Activated CD8-positive, alpha-beta memory T cell treated with anti-CD3 and anti-CD28 coated beads for 24 hours (primary cell): ENCODE data around the gene QRICH2.
"Not testable (repeated sequence)": the region's sequence is repeated elsewhere in the genome, so short reads cannot be mapped to it uniquely, and the experiment has no call there.

Experiments
- DNase-seq: peaks from one replicate; pipeline ENCODE4 v3.0.0-alpha.2; 2020

The QRICH2 gene

GRCh38 chr17:76307966-76308338 is at the start of gene QRICH2:
TSS of gene QRICH2 (minus strand) at chr17:76308276. CDS start at chr17:76307998, 278 bp downstream.
- DNase-seq = no peak

DNA sequence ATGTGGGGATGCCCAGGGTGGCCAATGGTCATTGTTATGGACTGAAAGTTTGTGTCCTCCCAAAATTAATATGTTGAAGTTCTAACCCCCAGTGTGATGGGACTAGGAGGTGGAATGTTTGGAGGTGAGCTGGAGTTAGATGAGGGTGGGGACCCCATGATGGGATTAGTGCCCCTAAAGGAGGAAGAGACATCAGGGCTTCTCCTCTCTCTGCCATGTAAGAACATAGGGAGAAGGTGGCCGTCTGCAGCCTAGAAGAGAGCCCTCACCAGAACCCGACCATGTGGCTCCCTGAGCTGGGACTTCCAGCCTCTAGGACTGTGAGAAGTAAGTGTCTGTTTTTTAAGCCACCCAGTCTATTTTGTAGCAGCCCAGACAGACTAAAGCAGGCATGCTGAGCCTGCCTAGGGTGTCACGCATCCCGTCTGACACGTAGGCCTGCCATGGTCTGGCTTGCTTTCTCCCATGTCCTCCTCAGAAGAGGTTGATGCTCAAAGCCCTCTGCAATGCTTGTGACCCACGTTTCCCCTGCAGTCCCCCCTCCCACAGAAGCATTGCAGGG is 49.6 kb upstream of the QRICH2 start:
- no peak for DNase-seq

DNA sequence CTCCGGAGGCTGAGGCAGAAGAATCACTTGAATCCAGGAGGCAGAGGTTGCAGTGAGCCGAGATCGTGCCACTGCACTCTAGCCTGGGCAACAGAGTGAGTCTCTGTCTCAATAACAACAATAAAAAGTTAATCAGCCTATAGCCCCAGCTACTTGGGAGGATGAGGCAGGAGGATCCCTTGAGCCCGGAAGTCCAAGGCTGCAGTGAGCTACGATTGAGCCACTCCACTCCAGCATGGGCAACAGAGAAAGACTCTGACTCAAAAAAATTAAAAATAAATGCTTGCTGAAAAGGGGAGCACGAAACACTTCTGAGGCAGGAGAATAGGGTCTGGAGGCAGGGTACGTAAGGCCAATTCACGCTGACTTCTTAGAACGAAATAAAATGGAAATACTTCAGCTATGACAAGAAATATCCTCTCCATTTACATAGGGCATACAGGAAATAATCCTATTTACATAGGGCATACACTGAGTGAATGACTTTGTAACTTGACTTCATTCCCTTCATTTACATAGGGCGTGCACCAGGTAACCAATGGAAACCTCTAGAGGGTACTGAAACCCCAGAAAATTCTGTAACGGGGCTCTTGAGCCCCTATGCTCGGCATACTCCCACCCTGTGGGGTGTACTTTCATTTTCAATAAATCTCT is 48.9 kb upstream of the QRICH2 start:
- DNase-seq = no peak

DNA sequence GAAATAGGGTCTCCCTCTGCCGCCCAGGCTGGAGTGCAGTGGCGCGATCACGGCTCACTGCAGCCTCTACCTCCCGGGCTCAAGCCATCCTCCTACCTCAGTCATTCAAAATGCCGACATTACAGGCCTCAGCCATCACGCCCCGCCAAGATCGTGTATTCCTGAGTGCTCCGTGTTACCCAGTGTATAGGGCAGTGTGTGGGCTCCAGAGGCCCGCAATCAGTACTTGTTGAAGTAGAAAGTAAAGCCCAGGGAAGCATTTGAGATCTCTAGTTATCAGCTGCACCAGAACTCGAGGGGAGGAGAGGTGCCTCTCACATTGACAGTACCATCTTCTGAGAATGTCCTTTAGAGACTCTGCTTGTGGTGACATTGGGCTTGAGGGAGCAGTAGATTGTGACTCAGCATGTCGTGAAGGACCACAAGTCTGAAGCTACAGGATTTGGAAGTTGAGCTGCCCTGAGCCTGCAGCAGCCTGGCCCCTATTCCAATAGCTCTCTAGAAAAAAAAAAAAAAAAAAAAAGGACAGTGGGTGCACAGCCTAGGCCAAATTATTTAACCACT is 46.8 kb upstream of the QRICH2 start:
- DNase-seq = no peak

- DNase-seq = no peak
Observed at GRCh38 chr17:76354317-76354729, 46.2 kb upstream of the QRICH2 start.

DNA sequence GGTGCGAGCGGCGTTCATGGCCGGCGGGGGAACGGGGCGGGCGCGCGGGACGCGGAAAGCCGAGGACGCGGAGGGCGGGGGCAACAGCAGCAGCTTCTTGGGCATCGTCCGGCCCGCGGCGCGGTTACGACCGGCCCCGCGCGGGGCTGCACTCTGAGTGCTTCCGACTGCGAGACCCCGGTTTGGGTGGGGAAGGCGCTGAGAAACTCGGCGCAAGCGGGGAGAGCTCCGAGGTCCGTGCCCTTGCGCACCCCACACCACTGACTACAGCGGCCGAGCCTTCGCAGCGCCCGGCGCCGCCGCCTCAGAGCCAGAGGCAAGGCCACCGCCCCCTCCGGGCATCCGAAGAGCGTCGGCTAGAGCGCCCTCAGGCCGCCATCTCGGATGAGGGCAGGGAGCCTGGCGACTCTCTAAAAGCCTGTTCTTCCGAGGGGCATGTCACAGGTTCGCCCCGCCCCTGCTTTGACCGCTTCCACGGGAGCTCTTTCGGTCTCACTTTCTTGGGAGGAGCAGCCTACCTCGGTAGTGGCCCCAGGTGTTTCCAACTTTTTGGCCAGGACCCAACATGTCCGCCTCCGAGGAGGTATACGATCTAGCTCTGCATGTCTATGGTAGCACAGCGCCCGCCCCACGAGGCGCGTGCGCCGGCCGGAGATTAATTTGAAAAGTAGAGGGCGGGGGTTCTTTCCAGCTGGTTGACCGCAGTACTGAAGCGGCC is 45.7 kb upstream of the QRICH2 start, which contains the start of gene PRPSAP1:
Gene PRPSAP1 (minus strand): TSS at position 318 of the 718 bp plus-strand sequence. CDS start 213 bp downstream, at position 105.
- DNase-seq = peak; percentile 95

- no peak for DNase-seq
Observed at GRCh38 chr17:76353004-76353598, 45.0 kb upstream of the QRICH2 start.

GRCh38 chr17:76351526-76352071 is 43.5 kb upstream of the QRICH2 start:
- DNase-seq = no peak

- DNase-seq = no peak
Observed at GRCh38 chr17:76350463-76350862, 42.4 kb upstream of the QRICH2 start.

DNA sequence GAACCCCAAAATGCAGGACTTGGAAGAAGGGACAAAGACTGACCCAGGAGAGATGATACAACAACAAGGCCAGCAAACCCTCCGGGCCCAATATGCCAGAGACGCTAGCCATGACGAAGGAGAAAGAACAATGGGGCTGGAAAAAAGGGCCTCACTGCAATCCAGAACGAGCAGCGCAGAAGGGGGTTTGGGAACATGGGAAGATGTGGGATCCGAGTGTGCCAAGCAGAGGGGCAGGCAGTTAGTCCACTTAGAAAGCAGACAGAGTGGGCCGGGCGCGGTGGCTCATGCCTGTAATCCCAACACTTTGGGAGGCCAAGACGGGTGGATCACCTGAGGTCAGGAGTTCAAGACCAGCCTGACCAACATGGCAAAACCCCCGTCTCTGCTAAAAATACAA is 38.9 kb upstream of the QRICH2 start:
- not testable (repeated sequence) for DNase-seq

- no peak for DNase-seq
Observed at GRCh38 chr17:76345377-76345974, 37.4 kb upstream of the QRICH2 start.

DNA sequence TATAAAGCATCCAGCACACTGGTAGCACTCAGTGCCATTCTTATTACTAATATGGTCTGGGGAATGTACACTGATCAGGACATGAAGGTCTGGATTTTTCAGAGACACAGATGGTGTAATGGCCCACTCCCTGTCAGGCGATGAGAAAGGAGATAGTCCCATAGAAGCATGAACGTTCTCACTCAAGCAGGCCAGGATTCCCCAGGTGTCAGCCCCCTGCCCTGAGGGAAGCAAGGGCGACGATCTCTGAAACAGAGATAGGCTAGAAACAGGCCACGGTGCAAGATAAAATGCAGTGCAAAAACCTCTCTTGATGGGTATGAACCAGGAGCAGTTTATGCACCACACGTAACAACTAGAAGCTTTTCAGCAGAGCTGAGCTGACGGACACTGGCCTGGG is 35.0 kb upstream of the QRICH2 start:
- DNase-seq = no peak

- DNase-seq = no peak
Observed at GRCh38 chr17:76341301-76341700, 33.2 kb upstream of the QRICH2 start.

- no peak for DNase-seq
Observed at GRCh38 chr17:76337413-76337777, 29.3 kb upstream of the QRICH2 start.

DNA sequence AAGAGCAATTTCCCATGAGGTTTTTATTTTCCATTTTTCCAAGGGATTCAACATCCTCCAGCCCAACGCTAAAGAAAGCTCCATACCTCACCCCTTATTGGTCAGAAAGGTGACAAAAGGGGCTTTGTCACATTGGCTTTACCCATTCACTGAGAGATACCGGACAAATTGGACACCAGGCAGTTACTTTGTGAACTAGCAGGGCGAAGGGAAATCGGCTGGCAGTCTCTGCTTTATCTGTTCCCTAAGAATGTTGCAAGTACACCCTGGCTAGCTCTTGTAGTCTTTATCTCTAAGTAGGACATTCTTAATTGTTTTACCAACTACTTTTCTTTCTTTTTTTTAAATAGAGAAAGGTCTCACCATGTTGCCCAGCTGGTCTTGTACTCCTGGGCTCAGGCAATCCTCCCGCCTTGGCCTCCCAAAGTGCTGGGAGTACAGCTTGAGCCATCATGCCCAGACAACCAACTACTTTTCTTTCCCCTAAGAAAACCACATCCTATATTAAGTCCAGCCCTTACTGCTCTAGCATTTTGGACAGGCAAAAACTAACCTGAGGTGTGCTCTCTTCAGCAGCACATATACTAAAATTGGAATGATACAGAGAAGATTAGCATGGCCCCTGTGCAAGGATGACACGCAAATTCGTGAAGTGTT is 28.8 kb upstream of the QRICH2 start:
- no peak for DNase-seq

DNA sequence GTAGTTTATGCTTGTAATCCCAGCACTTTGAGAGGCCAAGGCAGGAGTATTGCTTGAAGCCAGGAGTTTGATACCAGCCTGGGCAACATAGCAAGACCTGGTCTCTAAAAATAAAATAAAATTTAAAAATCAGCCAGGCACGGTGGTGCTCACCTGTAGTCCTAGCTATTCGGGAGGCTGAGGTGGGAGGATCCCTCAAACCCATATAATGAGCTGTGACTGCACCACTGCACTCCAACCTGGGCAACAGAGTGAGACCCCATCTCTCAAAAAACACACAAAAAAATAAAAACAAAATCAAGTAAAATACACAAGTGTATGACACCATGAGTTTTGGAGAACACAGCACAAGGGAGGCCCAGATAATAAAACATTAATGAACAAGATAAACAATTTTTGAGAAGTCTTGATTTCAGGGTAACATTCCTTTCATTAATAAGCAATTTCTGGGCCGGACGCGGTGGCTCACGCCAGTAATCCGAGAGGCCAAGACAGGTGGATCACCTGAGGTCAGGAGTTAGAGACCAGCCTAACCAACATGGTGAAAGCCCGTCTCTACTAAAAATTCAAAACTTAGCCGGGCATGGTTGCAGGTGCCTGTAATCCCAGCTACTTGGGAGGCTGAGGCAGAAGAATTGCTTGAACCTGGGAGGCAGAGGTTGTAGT is 27.8 kb upstream of the QRICH2 start:
- no peak for DNase-seq

DNA sequence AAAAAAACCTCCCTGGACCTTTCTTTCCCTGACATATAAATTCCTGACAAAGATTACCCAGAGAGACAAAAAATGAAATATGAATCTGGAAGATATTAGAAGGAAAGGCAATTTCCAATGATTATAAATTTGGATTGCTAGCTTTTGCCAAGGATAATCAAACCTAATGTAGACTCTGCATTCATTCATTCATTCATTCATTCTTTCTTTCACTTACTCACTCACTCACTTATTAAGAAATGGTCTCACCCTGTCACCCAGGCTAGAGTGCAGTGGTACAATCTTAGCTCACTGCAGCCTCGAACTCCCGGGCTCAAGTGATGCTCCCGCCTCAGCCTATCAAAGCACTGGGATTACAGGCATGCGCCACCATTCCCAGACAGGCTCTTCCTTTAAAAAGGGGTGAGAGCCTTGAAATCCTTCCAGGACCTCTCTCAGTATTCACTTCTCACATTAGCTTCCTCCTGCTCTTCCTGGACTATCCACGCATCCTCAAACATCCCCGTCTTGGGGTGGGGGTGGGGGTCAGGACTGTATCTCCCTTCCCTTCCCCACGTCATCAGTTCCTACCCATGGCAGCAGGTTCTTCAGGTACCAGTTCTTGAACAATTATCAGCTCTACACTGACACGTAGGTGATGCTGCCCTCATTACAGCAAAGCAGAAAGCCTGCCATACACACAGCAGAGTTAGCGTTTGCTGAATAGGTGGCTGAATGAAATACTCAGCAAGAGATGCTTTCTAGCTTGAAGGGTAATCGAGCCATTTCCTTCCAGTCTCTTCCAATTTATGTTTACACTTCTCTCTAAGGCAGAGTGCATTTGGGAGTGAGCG is 25.8 kb upstream of the QRICH2 start:
- DNase-seq = no peak

GRCh38 chr17:76331083-76331482 is 23.0 kb upstream of the QRICH2 start:
- DNase-seq = no peak

DNA sequence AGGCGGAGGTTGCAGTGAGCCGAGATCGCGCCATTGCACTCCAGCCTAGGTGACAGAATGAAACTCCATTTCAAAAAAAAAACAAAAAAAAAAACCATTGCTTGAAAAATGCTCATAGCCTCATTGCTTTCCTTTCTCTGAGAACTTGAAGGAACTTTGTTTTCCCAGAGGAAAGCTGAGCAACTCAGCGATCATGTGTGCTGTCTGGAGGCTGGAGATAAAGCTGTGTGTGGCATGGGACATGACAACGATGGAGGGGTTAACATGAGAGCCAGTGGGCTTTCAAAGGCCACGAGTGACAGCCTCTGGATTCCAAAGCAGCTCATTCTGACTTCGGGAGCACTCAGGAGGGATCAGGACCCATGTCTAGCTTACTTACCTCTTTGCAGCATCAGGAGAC is 21.6 kb upstream of the QRICH2 start:
- no peak for DNase-seq

DNA sequence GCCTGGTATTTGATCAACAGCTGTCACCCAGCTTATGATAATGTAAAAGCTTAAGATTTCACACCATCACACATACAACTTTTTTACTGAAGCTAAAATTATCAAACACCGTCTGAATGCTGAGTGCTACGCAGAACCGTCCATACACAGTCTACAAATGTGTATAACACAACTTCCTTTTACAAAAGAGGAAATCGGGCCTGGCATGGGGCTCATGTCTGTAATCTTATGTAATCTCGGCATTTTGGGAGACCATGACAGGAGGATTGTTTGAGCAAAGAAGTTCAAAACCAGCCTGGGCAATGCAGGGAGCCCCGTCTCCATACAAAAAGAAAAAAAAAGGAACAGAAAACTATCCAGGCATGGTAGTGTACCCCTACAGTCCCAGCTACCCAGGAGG is 19.6 kb upstream of the QRICH2 start:
- no peak for DNase-seq

DNA sequence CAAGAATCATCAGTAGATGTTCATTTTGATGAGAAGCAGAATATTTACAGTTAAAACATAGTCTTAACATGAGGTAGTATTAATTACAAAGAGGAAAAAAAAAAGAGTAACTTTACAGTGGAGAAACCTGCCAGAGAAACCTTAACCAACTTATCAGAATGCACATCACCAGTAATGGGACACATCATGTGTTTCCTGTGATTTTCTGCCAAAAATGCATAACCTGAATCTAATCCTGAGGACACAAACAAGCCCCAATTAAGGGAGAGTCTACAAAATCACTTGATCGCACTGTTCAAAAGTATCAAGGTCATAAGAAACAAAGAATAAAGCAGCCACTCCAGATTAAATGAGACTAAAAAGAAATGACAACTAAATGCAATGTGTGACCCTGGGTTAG is 18.2 kb upstream of the QRICH2 start:
- no peak for DNase-seq
